HepG2 (cell line): Measurements from ENCODE around the gene SMURF1. TPM values are rescaled to one million over a fixed set of nuclear protein-coding genes. Genes with fewer than 3 reads are reported as not detected.

ENCODE experiments used
- ATF1 ChIP-seq: IDR thresholded peaks from 2 replicates; pipeline ENCODE4 v1.6.1; 2016; ENCODE audit warnings: mild to moderate bottlenecking, control low read depth
- EED ChIP-seq: sonication (generic); formaldehyde crosslinking; IDR thresholded peaks from 2 replicates; pipeline ENCODE4 v1.5.0; 2020; ENCODE audit warnings: mild to moderate bottlenecking, missing genetic modification reagents
- EP300 ChIP-seq, 3 experiments: sonication (generic) in 1 of 3; formaldehyde crosslinking in 1 of 3; IDR thresholded peaks; 2 replicates each; pipeline versions ENCODE4 v1.5.1 to v1.6.1; 2011 to 2020; ENCODE audit warnings: low read depth in 2 of 3, low read length in 2 of 3, borderline replicate concordance in 1 of 3, improper control_type of control experiment in 1 of 3, mild to moderate bottlenecking in 1 of 3, missing genetic modification reagents in 1 of 3, moderate library complexity in 1 of 3
- FOXK2 ChIP-seq: fragments of 450-650 bp; IDR thresholded peaks from 2 replicates; pipeline ENCODE4 v1.6.1; 2016
- KDM2A ChIP-seq: sonication (generic); formaldehyde crosslinking; IDR thresholded peaks from 2 replicates; pipeline ENCODE4 v1.4.0; 2020; ENCODE audit warnings: low read depth, missing genetic modification reagents, borderline replicate concordance
- REXO4 ChIP-seq: sonication (generic); formaldehyde crosslinking; IDR thresholded peaks from 2 replicates; pipeline ENCODE4 v1.8.0; 2022; ENCODE audit warnings: missing genetic modification reagents, mild to moderate bottlenecking, borderline replicate concordance
- SPEN ChIP-seq: sonication (generic); formaldehyde crosslinking; IDR thresholded peaks from 2 replicates; pipeline ENCODE4 v1.5.1; 2020; ENCODE audit warnings: low read depth, mild to moderate bottlenecking, missing genetic modification reagents
- TSC22D2 ChIP-seq: sonication (generic); formaldehyde crosslinking; IDR thresholded peaks from 2 replicates; pipeline ENCODE4 v1.5.1; 2020; ENCODE audit warnings: missing genetic modification reagents, mild to moderate bottlenecking, borderline replicate concordance
- YY1 ChIP-seq: IDR thresholded peaks from 2 replicates; pipeline ENCODE4 v1.6.1; 2011; ENCODE audit warnings: low read length, low read depth, moderate library complexity, mild to moderate bottlenecking; ENCODE audit not compliant: insufficient read depth, insufficient replicate concordance
- ZBTB1 ChIP-seq: sonication (generic); formaldehyde crosslinking; IDR thresholded peaks from 2 replicates; pipeline ENCODE4 v1.4.0; 2020; ENCODE audit warnings: missing genetic modification reagents, borderline replicate concordance
- ZIK1 ChIP-seq: sonication (generic); formaldehyde crosslinking; IDR thresholded peaks from 2 replicates; pipeline ENCODE4 v1.5.0; 2020; ENCODE audit warnings: mild to moderate bottlenecking, low read depth, missing genetic modification reagents, borderline replicate concordance
- ZNF432 ChIP-seq: sonication (generic); formaldehyde crosslinking; IDR thresholded peaks from 2 replicates; pipeline ENCODE4 v1.5.0; 2020; ENCODE audit warnings: missing genetic modification reagents, mild to moderate bottlenecking, borderline replicate concordance
- ZNF616 ChIP-seq: sonication (generic); formaldehyde crosslinking; IDR thresholded peaks from 2 replicates; pipeline ENCODE4 v1.5.0; 2020; ENCODE audit warnings: low read depth, mild to moderate bottlenecking, missing genetic modification reagents
- ZNF644 ChIP-seq: IDR thresholded peaks from 2 replicates; pipeline ENCODE4 v1.6.1; 2016; ENCODE audit warnings: low read depth
- ZZZ3 ChIP-seq: sonication (generic); formaldehyde crosslinking; IDR thresholded peaks from 2 replicates; pipeline ENCODE4 v1.4.0; 2020; ENCODE audit warnings: missing genetic modification reagents, mild to moderate bottlenecking, borderline replicate concordance
- polyA plus RNA-seq, 8 experiments: library from polyadenylated mRNA; depleted of rRNA in 3 of 8; stranded (reverse) in 7 of 8; unstranded in 1 of 8; fragments of >200 nt; fragmentation: Illumina TruSeq in 4 of 8; extraction: Trizol in 4 of 8; gene quantifications; 2 replicates each; pipeline versions ENCODE4 v1.2.1 to v1.2.3, GENCODE V29; 2011 to 2016; ENCODE audit warnings: low read depth in 4 of 8, missing spikeins in 1 of 8, mixed read lengths in 1 of 8; ENCODE audit not compliant: insufficient read depth in 1 of 8
- total RNA-seq, 5 experiments: library from RNA; depleted of rRNA; stranded (reverse); fragments of >200 nt; fragmentation: Illumina TruSeq; extraction: Trizol; gene quantifications; 2 replicates each; pipeline ENCODE4 v1.2.3, GENCODE V29; 2016; ENCODE audit warnings: low read depth in 1 of 5
- TF ChIP-seq, protein P1 (sequence below): sonication (generic); formaldehyde crosslinking; IDR thresholded peaks from 2 replicates; pipeline ENCODE4 v1.5.0; 2020; ENCODE audit warnings: mild to moderate bottlenecking, missing genetic modification reagents
- TF ChIP-seq, protein P2 (sequence below): sonication (generic); formaldehyde crosslinking; IDR thresholded peaks from 2 replicates; pipeline ENCODE4 v1.8.0; 2022; ENCODE audit warnings: mild to moderate bottlenecking, missing genetic modification reagents, borderline replicate concordance
- TF ChIP-seq, protein P3 (sequence below): IDR thresholded peaks from 2 replicates; pipeline ENCODE4 v1.6.1; 2018; ENCODE audit warnings: missing genetic modification reagents
- TF ChIP-seq, protein P4 (sequence below): sonication (generic); formaldehyde crosslinking; conservative IDR thresholded peaks from 2 replicates; pipeline ENCODE4 v1.8.0; 2022; ENCODE audit warnings: mild to moderate bottlenecking, moderate library complexity, missing genetic modification reagents
- TF ChIP-seq, protein P5 (sequence below): sonication (generic); formaldehyde crosslinking; IDR thresholded peaks from 2 replicates; pipeline ENCODE4 v1.5.0; 2020; ENCODE audit warnings: mild to moderate bottlenecking, missing genetic modification reagents
- TF ChIP-seq, protein P6 (sequence below): sonication (generic); formaldehyde crosslinking; IDR thresholded peaks from 2 replicates; pipeline ENCODE4 v1.8.0; 2022; ENCODE audit warnings: mild to moderate bottlenecking, missing genetic modification reagents, moderate library complexity

The SMURF1 gene
- total and polyA plus RNA-seq, 2 of the 13 experiments (the other 11 are each of a cell fraction or from before 2014, with no cell fraction given) = 8.3 to 11.1 TPM

DNA sequence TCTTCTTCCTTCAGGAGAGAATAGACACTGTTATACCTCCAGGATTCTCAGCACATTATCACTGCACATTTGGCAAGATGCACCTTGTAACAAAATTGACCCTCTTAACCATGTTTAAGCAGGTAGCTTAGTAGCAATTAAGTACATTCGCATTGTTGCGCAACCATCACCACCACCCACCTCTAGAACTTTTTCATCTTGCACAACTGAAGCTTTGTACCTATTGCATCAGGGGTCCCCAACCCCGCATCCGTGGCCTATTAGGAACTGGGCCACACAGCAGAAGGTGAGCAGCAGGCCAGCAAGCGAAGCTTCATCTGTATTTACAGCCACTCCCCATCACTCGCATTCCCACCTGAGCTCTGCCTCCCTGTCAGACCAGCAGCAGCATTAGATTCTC, 29.9 kb upstream of the SMURF1 start (continued):
- TF ChIP-seq, protein P1, sequence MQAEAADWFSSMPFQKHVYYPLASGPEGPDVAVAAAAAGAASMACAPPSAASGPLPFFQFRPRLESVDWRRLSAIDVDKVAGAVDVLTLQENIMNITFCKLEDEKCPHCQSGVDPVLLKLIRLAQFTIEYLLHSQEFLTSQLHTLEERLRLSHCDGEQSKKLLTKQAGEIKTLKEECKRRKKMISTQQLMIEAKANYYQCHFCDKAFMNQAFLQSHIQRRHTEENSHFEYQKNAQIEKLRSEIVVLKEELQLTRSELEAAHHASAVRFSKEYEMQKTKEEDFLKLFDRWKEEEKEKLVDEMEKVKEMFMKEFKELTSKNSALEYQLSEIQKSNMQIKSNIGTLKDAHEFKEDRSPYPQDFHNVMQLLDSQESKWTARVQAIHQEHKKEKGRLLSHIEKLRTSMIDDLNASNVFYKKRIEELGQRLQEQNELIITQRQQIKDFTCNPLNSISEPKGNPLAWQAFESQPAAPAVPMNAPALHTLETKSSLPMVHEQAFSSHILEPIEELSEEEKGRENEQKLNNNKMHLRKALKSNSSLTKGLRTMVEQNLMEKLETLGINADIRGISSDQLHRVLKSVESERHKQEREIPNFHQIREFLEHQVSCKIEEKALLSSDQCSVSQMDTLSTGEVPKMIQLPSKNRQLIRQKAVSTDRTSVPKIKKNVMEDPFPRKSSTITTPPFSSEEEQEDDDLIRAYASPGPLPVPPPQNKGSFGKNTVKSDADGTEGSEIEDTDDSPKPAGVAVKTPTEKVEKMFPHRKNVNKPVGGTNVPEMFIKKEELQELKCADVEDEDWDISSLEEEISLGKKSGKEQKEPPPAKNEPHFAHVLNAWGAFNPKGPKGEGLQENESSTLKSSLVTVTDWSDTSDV (CRISPR knock-in tag) = no peak
- TF ChIP-seq FOXK2 (no peak), ATF1 (CRISPR knock-in tag) (no peak), TSC22D2 (CRISPR knock-in tag) (no peak), ZNF432 (CRISPR knock-in tag) (no peak), ZZZ3 (CRISPR knock-in tag) (no peak), SPEN (CRISPR knock-in tag) (no peak), ZNF644 (CRISPR knock-in tag) (peak; percentile 61; the same call in 1 of the 2 replicates), YY1 (no peak), ZIK1 (CRISPR knock-in tag) (no peak), ZNF616 (CRISPR knock-in tag) (no peak), REXO4 (no peak), EED (no peak), ZBTB1 (CRISPR knock-in tag) (no peak), KDM2A (CRISPR knock-in tag) (no peak), EP300 (IDR thresholded peaks at IDR 0.05; ENCODE audit: low read depth in 2 of 2, low read length in 2 of 2) (peak; percentile 68 to 89; a peak in 3 of 4 replicates), EP300 (CRISPR knock-in tag; IDR thresholded peaks at IDR 0.05; ENCODE audit: borderline replicate concordance) (no peak; the same call in 1 of the 2 replicates)
- TF ChIP-seq, protein P2, sequence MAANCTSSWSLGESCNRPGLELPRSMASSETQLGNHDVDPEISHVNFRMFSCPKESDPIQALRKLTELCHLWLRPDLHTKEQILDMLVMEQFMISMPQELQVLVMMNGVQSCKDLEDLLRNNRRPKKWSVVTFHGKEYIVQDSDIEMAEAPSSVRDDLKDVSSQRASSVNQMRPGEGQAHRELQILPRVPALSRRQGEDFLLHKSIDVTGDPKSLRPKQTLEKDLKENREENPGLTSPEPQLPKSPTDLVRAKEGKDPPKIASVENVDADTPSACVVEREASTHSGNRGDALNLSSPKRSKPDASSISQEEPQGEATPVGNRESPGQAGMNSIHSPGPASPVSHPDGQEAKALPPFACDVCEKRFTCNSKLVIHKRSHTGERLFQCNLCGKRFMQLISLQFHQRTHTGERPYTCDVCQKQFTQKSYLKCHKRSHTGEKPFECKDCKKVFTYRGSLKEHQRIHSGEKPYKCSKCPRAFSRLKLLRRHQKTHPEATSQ (CRISPR knock-in tag) = no peak
- TF ChIP-seq, protein P3, sequence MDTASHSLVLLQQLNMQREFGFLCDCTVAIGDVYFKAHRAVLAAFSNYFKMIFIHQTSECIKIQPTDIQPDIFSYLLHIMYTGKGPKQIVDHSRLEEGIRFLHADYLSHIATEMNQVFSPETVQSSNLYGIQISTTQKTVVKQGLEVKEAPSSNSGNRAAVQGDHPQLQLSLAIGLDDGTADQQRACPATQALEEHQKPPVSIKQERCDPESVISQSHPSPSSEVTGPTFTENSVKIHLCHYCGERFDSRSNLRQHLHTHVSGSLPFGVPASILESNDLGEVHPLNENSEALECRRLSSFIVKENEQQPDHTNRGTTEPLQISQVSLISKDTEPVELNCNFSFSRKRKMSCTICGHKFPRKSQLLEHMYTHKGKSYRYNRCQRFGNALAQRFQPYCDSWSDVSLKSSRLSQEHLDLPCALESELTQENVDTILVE (CRISPR knock-in tag) = no peak
- TF ChIP-seq, protein P4, sequence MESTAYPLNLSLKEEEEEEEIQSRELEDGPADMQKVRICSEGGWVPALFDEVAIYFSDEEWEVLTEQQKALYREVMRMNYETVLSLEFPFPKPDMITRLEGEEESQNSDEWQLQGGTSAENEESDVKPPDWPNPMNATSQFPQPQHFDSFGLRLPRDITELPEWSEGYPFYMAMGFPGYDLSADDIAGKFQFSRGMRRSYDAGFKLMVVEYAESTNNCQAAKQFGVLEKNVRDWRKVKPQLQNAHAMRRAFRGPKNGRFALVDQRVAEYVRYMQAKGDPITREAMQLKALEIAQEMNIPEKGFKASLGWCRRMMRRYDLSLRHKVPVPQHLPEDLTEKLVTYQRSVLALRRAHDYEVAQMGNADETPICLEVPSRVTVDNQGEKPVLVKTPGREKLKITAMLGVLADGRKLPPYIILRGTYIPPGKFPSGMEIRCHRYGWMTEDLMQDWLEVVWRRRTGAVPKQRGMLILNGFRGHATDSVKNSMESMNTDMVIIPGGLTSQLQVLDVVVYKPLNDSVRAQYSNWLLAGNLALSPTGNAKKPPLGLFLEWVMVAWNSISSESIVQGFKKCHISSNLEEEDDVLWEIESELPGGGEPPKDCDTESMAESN (CRISPR knock-in tag) = 0 out of 2 replicates have a peak, but pooled peaks have one; percentile 46
- TF ChIP-seq, protein P5, sequence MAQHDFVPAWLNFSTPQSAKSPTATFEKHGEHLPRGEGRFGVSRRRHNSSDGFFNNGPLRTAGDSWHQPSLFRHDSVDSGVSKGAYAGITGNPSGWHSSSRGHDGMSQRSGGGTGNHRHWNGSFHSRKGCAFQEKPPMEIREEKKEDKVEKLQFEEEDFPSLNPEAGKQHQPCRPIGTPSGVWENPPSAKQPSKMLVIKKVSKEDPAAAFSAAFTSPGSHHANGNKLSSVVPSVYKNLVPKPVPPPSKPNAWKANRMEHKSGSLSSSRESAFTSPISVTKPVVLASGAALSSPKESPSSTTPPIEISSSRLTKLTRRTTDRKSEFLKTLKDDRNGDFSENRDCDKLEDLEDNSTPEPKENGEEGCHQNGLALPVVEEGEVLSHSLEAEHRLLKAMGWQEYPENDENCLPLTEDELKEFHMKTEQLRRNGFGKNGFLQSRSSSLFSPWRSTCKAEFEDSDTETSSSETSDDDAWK (CRISPR knock-in tag) = no peak
- TF ChIP-seq, protein P6, sequence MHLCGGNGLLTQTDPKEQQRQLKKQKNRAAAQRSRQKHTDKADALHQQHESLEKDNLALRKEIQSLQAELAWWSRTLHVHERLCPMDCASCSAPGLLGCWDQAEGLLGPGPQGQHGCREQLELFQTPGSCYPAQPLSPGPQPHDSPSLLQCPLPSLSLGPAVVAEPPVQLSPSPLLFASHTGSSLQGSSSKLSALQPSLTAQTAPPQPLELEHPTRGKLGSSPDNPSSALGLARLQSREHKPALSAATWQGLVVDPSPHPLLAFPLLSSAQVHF (CRISPR knock-in tag) = no peak
